Thyroid gland (tissue), 4 donors: ENCODE results near the gene TOX3.

ENCODE experiments used
- POLR2A ChIP-seq, 2 donors: fragments of 450-650 bp; IDR thresholded peaks; one replicate each; pipeline ENCODE4 v1.6.1; 2017; ENCODE audit warnings: antibody characterized with exemption in 2 of 2, mild to moderate bottlenecking in 2 of 2, moderate library complexity in 1 of 2
- TF ChIP-seq, protein P1 (sequence below), 6 experiments: fragments of 200-600 bp in 3 of 6; fragments of 450-650 bp in 3 of 6; sonication (generic) in 3 of 6; IDR thresholded peaks; one replicate each; pipeline ENCODE4 v1.5.1; 2016 to 2019; ENCODE audit warnings: antibody characterized with exemption in 6 of 6, mild to moderate bottlenecking in 2 of 6, inconsistent platforms in 1 of 6, moderate library complexity in 1 of 6

DNA sequence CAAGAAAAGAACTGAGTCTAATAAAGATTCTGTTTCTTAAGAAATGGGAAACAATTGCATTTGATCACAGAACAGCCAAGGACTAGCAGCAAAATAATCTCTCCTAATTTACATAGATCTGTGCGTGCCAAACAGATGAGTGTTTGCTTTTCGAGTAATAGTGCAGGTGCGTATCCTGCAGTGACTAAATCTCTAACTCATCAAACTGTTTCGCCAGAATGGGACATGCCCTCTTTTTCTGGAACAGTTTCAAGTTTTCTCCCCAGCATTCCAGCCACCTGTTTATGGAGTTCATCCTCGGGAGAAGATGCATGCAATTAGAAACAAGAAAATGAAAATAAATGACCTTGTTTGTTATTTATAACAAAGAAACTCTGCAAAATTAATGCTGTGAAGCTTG, 5.7 kb upstream of the TOX3 start:
- TF ChIP-seq, protein P1, sequence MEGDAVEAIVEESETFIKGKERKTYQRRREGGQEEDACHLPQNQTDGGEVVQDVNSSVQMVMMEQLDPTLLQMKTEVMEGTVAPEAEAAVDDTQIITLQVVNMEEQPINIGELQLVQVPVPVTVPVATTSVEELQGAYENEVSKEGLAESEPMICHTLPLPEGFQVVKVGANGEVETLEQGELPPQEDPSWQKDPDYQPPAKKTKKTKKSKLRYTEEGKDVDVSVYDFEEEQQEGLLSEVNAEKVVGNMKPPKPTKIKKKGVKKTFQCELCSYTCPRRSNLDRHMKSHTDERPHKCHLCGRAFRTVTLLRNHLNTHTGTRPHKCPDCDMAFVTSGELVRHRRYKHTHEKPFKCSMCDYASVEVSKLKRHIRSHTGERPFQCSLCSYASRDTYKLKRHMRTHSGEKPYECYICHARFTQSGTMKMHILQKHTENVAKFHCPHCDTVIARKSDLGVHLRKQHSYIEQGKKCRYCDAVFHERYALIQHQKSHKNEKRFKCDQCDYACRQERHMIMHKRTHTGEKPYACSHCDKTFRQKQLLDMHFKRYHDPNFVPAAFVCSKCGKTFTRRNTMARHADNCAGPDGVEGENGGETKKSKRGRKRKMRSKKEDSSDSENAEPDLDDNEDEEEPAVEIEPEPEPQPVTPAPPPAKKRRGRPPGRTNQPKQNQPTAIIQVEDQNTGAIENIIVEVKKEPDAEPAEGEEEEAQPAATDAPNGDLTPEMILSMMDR (IDR thresholded peaks at IDR 0.05): no peak
- TF ChIP-seq POLR2A (IDR thresholded peaks at IDR 0.05): no peak
